CD4-positive, alpha-beta T cell treated with Interleukin-21 for 1 hour (primary cell): ENCODE measurements around the gene EFTUD2.

Experiments
- DNase-seq: peaks from one replicate; pipeline ENCODE4 v3.0.0-alpha.2; 2020

The EFTUD2 gene

GRCh38 chr17:44910231-44911106, 11.2 kb upstream of the EFTUD2 start:
- no peak for DNase-seq

- DNase-seq, result no peak
Observed at GRCh38 chr17:44909681-44910144, 10.5 kb upstream of the EFTUD2 start.

GRCh38 chr17:44908761-44909326, 9.6 kb upstream of the EFTUD2 start:
- DNase-seq, result no peak

GRCh38 chr17:44907729-44908470, 8.7 kb upstream of the EFTUD2 start:
- no peak for DNase-seq

- DNase-seq, result no peak
Observed at GRCh38 chr17:44906763-44907728, 7.8 kb upstream of the EFTUD2 start.

- DNase-seq, result no peak
Observed at GRCh38 chr17:44906010-44906646, 6.9 kb upstream of the EFTUD2 start.

- DNase-seq, result no peak
Observed at GRCh38 chr17:44905006-44906000, 6.1 kb upstream of the EFTUD2 start.

GRCh38 chr17:44904001-44904984, 5.0 kb upstream of the EFTUD2 start:
- no peak for DNase-seq

GRCh38 chr17:44903012-44903685, 3.9 kb upstream of the EFTUD2 start:
- no peak for DNase-seq

- no peak for DNase-seq
Observed at GRCh38 chr17:44902135-44902760, 3.0 kb upstream of the EFTUD2 start.

- DNase-seq, result no peak
Observed at GRCh38 chr17:44901411-44901921, 2.2 kb upstream of the EFTUD2 start.

GRCh38 chr17:44900894-44901293, 1.6 kb upstream of the EFTUD2 start:
- DNase-seq, result no peak

- peak; percentile 42 for DNase-seq
Observed at GRCh38 chr17:44898768-44899073, 524 bp downstream of the EFTUD2 start.

- no peak for DNase-seq
Observed at GRCh38 chr17:44894642-44895041, 4.6 kb downstream of the EFTUD2 start.

GRCh38 chr17:44892250-44892649, 7.0 kb downstream of the EFTUD2 start:
- no peak for DNase-seq

GRCh38 chr17:44889003-44889402, 10.2 kb downstream of the EFTUD2 start:
- no peak for DNase-seq

GRCh38 chr17:44887971-44888954, 11.0 kb downstream of the EFTUD2 start:
- peak; percentile 25 for DNase-seq
